HL-60/S4 (cell line): ENCODE data around the gene ANKRD36.
"Not testable (repeated sequence)": the region's sequence is repeated elsewhere in the genome, so short reads cannot be mapped to it uniquely, and the experiment has no call there.

Experiments used
- in situ Hi-C: fragments of 300-500 bp; cut with MboI; formaldehyde crosslinking; loops from 2 replicates; pipeline ENCODE4 v1.14.3; 2022; ENCODE audit warnings: low sequenced_read_pairs

ANKRD36 gene

GRCh38 chr2:97268075-97268591, 155.2 kb downstream of the ANKRD36 start:
- in situ Hi-C loops = not testable (repeated sequence)

- in situ Hi-C loops = not testable (repeated sequence)
Observed at GRCh38 chr2:97276232-97276798, 163.4 kb downstream of the ANKRD36 start.

- in situ Hi-C loops = not testable (repeated sequence)
Observed at GRCh38 chr2:97285187-97285586, 172.2 kb downstream of the ANKRD36 start.

GRCh38 chr2:97293687-97294086, 180.7 kb downstream of the ANKRD36 start:
- in situ Hi-C loops = not testable (repeated sequence)
